Embryonic facial prominence (tissue), 1 donor: ENCODE results near the gene PIP4K2A.
"Not testable (repeated sequence)": the region's sequence is repeated elsewhere in the genome, so short reads cannot be mapped to it uniquely, and the experiment has no call there.

Experiments
- DNase-seq: peaks from one replicate; pipeline ENCODE4 v3.0.0-alpha.2; 2016; ENCODE audit errors: extremely low spot score

PIP4K2A gene

DNA sequence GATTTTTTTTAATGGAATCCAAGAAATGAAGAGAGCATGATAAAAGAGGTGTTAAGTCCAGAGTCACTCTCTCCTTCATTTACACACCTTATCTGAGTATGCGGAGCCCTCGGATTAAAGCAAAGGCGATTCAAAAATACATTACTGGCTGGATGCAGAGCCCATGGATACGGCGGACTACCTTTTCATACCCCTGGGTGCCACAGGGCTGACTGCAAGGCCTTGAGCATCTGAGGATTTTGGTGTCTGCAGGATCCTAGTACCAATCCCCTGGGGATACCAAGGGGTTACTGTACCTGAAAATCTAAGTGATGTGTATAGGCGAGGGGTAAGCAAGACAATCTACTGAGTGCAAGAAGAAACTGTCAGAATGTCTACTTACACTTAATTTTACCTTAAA lies 20.5 kb downstream of the PIP4K2A start:
- DNase-seq, result no peak

DNA sequence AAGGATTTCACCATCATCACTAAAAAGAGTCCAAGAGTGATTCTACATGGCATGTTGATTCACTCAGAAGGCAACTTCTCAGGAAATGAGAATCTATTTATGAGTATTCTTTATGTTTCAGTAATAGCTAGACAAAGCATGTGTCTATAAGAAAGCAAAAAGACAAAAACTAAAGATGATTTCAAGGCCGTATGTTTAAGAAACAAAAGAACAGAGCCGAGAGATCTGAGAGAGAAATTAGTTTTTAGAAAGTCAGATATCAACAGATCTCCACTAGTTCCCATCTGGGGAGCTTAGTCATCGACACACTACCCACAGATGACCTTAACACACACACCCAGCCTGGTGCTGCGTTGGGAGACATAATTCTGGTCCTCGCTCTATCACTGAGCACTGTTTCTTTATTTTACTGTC lies 21.0 kb downstream of the PIP4K2A start:
- DNase-seq, result no peak

DNA sequence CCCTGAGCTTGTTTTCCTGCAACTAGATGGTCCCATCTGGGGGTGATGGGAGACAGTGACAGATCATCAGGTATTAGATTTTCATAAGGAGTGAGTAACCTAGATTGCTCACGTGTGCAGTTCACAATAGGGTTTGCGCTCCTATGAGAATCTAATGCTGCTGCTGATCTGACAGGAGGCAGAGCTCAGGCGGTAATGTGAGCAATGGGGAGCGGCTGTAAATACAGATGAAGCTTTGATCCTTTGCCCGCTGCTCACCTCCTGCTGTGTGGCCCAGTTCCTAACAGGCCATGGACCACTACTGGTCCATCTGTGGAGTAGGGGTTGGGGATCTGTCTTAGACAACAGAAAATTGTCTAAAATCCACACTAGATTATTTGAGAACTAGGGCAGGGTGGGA lies 22.3 kb downstream of the PIP4K2A start:
- not testable (repeated sequence) for DNase-seq

DNA sequence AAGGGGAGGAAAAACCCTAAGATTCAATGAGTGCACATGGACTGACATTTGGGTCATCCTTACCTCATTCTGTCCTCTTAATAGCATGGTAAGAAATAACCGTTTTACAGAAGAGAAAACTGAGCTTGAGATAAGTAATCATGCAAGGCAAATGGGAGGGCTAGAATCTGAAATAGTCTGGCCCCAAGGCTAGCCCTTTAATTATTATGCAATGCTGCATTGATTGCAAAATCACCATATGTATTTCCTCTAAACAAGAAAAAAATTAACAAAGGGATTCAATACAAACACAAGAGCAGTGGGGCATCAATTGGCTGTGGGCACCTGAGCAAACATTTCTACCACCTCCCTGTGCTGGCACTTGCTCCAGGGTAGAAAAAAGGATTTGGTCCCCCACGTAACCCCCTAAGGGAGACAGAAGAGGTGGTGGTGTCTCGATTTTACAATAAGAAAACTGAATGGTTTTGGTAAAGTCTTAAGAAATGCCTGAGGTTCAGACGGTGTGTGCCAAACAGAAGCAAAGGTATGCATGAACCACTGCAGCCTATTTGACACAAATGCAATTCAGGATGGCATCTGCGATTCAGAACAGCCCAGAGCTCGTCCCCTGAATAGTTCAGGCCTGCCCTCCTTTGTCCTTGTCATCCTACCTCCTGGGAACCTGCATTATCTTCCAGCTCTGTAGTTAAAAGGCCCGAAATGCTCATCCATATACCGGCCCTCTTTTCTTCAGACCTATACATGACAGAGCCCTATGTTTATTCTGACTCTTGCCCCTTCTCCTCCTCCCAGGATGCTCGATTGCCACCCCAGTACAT lies 23.6 kb downstream of the PIP4K2A start:
- DNase-seq, result no peak

DNA sequence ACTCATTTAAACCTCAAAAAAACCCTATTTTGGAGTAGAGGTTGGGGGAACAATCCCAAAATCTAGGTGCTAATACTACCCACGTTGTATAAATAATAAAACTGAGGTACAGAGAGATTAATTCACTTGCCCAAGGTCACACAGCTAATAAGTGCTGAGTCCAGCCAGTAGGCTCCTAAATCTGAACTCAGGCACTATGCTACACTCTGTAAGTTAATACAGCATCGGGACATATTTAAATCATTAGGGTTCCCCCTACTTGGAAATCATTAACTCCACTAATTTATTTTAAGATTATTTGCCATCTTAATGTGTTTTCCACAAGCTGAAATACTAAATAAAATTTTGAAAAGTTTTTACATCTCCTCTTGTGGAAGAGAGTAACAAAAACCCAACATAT lies 24.2 kb downstream of the PIP4K2A start:
- DNase-seq, result no peak

DNA sequence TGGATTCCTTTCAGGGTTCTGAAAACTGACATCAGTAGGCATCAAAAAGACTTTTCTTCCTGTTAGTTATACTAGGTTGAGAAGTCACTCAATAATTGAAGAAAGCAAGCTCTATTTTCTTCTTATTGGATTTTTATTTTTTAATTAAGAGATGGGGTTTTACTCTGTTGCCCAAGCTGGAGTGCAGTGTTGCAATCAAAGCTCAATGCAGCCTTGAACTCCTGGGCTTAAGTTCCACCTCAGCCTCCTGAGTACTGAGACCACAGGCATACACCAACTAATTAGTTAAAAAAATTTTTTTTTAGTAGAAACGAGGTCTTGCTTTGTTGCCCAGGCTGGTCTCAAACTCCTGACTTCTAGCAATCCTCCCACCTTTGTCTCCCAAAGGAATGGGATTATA lies 28.0 kb downstream of the PIP4K2A start:
- DNase-seq, result no peak

DNA sequence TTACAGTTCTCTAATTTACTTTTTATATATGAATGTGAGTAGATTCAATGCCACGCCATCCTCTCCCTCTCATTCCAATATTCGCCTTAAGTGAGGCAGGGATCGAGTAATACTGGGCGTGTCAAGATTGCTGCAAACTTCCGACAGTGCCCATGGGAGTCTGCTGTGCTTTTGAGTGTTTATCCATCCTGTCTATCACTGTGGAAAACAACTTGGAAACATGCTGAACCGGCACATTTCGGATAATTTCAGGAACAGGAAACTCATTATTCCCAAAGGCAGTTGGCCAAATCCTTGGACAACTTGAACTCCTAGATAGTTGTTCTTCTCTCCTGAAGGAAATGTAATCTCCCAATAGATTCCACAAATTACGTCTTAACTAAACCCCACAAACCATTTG lies 28.5 kb downstream of the PIP4K2A start:
- no peak for DNase-seq

DNA sequence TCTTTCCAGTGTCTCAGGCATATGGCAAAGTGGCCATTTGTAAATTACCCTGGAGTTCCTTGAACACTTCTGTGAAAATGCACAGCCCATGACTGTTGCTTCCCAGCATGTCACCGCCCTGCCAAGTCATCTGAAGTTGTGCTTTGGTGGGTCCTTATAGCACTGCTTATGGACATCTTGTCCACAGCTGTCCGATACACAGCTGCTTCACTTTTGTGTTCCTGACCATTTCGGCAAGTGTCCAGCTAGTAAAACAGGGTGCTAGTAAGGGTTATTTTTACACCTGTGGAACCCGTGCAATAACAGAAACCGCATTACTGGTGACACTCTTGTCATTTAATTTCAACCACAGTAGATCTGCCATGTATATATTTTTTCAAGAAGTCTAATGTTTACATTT lies 29.7 kb downstream of the PIP4K2A start:
- no peak for DNase-seq

DNA sequence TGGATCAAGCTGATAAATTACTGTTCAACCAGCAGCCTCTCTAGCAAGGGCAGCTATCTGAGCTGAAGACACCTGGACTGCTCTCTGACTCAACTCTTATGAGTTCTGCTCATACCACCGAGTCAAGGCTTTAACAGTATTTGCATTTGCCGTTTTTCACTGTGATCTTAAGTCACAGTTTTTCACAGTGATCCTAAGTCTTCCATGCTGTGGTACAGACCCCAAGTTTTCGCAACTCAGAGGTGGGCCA lies 31.3 kb downstream of the PIP4K2A start:
- no peak for DNase-seq

DNA sequence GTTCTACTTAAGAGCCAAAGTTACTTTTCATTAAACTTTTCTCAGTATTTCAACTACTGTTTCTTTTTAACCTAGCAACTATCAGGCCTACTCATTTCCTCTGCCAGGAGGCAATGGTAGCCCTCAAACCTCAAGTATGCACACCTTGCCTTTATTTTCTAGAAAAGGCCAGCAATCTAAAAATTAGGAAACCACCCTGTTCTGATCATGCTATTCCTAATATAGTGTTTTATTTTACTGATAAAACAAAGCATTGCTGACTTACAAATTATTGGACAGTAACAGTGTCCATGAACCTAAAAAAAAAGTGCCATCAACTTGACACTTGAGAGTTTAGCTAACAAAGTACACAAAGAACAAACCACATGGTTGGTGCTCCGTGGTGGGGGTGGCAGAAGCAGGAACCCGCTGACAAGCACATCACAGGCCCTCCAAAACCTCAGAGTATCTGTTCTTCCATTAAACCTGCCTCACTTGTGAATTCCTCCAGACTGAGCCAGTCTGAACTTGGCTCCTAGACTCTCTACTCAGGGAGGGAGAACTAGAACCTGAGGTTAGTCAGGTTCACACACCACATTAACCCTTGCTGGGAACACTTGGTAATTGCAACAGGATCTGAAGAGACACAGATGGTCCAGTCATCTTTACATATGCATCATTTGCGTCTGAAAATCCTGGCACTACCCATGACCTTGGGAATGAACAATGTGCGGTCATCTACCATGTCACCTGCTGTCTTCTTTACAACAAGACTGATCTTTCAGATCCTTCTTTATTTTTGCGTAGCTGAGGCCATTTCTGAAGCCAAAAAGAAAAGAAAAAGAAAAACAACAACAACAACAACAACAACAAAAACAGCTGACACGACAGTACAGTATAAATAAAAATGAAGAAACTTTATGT lies 31.9 kb downstream of the PIP4K2A start:
- DNase-seq, result no peak

DNA sequence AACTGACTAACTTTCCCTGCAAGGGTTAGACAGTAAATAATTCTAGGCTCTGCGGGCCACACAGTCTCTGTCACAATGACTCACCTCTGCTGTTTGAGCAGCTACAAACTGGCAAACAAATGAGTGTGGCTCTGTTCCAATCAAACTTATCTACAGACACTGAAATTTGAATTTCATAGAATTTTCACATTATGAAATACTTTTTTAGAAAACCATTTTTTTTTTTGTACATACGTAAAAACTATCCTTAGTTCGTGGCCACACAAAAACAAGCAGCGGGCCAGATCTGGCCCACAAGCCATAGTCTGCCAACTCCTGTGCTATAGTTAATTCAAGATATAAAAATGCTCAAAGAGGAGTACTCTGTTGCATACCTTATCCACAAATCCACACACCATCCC lies 32.6 kb downstream of the PIP4K2A start:
- DNase-seq, result no peak

DNA sequence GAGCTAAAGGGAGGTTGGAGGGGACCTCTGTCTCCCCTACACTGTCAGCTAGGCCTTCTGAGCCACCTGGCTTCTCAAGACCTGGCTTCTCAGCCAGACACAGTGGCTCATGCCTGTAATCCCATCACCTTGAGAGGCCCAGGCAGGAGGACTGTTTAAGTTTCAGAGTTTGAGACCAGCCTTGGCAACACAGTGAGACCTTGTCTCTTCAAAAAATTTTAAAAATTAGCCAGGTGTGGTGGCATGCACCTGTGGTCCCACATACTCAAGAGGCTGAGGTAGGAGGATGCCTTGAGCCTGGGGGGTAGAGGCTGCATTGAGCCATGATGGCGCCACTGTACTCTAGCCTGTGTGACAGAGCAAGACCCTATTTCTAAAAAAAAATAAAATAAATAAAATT lies 33.1 kb downstream of the PIP4K2A start:
- DNase-seq, result no peak

DNA sequence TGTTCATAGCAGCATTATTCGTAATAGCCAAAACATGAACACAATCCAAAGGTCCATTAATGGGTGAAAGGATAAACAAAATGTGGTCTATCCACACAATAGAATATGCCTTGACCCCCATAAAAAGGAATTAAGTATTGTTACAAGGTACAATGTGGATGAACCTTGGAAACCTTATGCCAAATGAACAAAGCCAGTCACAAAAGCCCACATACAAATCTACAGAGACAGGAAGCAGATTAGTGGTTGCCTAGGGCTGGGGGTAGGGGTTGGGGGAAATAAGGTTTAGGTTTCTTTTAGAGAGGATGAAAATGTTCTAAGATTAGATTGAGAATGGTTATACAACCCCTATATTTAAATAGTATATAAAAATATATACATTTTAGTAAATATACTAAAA lies 34.8 kb downstream of the PIP4K2A start:
- DNase-seq, result no peak

DNA sequence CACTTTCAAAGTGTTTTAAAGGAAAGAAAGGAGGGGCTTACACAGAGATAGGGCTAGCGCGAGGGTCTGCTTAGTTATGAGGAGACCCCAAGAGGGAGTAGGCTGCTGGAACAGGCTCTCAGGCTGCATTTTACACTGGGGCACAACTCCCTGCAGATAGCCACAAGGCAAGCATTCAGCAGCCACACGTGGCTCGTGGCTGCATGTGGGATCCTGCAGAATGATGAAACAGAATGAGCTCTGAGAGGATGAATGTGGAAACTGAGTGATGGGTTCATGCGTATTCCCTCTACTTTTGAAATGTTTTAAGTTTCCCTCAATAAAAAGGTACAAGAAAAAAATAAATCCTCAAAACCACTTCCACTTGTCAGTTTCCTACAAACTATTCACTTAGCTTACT lies 37.0 kb downstream of the PIP4K2A start:
- DNase-seq, result no peak

DNA sequence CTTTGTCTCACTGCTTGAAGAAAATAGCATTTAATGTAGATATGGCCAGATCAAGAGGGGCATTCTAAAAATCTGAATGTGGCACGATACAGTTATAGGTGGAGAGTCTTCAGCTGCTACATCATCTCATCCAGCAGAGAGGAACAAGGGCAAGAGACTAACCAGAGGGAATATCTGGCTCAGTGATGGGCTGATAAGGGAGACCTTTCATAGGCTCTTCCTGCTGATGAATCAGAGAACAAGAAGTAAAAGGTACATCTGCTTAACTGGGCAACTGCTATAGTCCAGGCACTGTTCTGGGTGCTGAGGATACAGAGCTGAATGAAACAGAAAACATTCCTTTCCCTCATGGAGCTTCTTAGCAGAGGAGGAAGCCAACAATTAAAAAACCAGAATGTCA lies 37.9 kb downstream of the PIP4K2A start:
- DNase-seq, result no peak

DNA sequence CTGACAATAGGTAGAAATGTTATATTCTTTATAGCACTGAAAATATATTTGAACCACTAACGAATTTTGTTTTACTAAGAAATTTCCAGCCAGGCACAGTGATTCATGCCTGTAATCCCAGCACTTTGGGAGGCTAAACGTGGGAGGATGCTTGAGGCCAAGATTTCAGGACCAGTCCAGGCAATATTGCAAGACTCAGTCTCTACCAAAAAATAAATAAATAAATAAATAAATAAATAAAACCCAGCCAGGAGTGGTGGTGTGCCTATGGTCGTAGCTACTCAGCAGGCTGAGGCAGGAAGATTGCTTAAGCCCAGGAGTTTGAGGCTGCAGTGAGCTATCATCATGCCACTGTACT lies 39.8 kb downstream of the PIP4K2A start:
- no peak for DNase-seq

DNA sequence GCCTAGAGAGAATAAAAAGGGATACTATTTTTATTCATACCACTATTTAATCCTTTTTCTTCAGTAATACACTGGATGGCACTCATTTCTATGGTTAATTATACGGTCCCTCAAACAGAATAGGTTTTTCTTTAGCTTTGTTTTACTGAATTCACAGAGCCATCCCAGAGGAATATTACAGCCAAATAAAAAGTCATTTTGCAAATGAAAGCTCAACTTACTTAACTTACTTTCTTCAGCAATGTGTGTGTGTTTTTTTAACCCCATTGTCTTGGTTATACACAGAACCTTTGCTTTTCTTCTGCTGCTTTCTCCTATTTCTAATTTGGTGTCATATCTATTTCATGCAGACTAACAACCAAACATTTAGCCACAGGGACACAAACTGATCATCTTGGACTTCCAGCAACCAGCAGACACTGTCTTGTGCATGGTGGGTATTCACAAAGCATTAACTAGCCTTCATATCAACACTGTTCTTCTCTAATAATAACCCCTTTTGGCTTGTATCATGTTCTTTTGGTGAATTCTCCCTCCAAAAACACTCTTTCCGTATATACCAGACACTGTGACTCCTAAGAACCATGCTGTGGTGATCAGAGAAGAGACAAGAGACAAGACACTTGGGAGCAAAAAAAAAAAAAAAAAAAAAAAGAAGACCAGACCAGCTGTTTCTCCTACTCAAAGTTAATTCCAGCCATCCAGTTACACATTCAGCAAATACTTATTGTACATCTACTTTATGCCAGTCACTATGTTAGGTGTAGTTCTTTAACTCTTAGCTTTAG lies 40.4 kb downstream of the PIP4K2A start:
- no peak for DNase-seq

DNA sequence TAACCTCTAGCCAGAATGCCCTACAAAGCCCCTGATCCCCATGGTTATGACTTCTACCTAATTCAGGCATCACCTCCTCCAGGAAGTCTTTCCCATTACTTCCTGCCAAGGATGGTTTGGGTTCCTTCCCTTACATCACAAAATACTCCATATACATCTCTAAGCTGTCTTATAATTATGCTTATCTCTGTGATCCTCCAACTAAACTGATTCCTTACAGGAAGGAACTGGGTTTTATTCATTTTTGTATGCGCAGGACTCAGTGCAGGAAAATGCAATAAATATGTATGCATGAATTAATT lies 41.3 kb downstream of the PIP4K2A start:
- no peak for DNase-seq

DNA sequence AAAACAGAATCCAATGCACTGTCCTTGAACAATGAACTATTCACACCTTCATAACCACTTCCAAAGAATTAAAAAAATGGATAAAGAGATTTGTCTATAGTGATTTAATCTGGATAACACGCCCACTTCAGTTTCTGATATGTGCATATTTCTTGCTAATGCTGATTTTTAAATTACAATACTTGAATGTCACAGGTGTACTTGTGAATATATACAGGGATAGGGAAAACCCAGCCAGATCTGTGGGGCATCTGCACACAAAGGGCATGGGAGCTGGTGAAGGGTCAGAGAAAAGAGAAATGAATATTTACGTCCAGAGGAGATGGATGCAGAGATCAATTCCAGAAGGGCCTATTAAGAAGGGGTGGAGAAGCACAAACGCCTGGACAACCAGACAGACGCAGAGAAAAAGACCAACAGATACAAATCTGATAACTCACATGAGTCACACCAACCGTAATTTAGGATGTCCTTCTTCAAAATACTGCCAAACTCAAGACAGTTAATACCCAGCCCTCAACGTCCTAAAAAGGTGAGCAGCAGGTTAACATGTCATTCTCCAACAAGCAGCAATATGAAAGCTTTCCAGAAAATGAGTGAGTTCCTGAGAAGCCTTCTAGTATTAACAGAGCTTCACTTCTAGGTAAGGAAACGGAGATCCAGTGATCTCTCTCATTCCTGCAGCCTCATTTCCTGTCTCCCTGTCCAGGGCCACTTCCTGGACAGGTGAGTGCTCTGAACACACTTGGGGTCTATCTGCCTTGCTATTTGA lies 41.9 kb downstream of the PIP4K2A start:
- DNase-seq, result no peak

DNA sequence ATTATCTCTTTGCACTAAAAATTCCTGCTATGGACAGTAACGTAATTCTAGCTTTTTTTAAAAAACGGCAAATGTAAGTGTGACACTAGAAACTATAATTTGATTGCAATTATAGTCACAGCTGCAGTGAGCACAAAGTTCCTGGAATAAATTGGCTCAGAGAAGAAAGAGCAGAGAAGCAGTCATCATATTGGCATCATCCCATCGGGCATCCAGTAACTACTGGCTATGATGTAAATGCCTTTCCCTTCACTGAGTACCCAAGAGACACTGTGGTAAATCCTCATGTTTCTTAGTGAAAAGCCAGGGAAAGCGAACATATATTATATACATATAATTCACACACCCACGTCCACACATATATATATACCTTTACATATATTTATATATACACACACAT lies 43.6 kb downstream of the PIP4K2A start:
- DNase-seq, result no peak

DNA sequence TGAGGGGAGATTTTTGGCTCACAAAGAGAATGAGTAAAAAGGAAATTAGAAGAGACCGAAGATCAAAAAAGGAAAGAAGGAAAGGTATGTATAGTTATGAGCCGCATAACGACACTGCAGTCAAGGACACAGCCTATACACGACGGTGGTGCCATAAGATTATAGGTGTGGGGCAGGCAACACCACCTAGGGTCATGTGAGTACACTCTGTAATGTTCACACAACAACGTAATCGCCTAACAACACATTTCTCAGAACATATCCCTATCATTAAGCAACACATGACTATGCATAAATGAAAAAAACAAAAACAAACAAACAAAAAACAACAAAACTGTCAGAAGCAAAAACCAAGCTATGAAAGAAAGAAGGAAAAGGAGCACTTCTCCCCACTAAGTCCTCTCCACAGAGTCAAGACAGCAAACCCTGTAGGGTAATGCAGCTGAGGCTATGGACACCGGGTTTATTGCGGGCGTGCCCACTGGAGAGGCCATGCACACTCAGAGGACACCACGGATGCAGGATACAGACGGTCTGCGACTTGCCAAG lies 45.1 kb downstream of the PIP4K2A start:
- no peak for DNase-seq

DNA sequence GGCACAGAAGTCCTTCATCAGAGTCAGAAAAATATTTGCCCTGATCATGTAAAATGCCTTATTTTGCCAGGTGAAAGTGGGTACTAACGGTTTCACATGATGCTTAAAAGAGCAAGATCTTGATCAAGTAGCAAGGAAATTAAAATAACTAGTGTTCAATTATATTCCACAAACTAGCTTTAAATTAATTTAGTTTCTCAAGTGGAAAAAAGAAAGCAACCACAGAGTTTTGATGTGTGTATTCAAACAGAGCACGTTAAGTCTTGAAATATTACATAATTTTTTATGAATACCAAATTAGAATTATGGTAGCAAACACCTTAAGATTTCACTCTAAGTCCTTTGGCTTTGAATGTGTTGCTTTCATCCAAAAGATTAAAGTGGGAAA lies 47.3 kb downstream of the PIP4K2A start:
- DNase-seq, result no peak
